ENCODE results near the gene CORO1C.
A peak's percentile ranks its signal among the peaks of the same experiment; 100 is the strongest.

GRCh38 chr12:108731866-108732461 lies 646 bp upstream of the CORO1C start:
- TF ChIP-seq CTCF (IDR thresholded peaks at IDR 0.05; ENCODE audit: extremely low read depth in 1 of 2, insufficient read depth in 1 of 2, low read depth in 1 of 2, low read length in 2 of 2) (no peak), POLR2AphosphoS5 (IDR thresholded peaks at IDR 0.05; ENCODE audit: insufficient read depth, low read depth, low read length) (no peak), MAX (IDR thresholded peaks at IDR 0.05; ENCODE audit: insufficient read depth, insufficient read length) (no peak), POLR2A (IDR thresholded peaks at IDR 0.05; ENCODE audit: low read depth, low read length) (peak; percentile 62), EZH2 (IDR thresholded peaks at IDR 0.05; ENCODE audit: borderline replicate concordance, low read depth, low read length, severe bottlenecking) (no peak), MYC (IDR thresholded peaks at IDR 0.05; ENCODE audit: low read depth, low read length) (no peak), FOS (IDR thresholded peaks at IDR 0.05; ENCODE audit: borderline replicate concordance, insufficient read depth, low read length) (no peak), GATA2 (IDR thresholded peaks at IDR 0.05; ENCODE audit: insufficient read depth, insufficient read length, low read depth, low read length) (no peak)

All from endothelial cell of umbilical vein (primary cell).